ENCODE measurements around the gene NUDCD2.
A peak's percentile ranks its signal among the peaks of the same experiment; 100 is the strongest.
"Not testable (repeated sequence)": the region's sequence is repeated elsewhere in the genome, so short reads cannot be mapped to it uniquely, and the experiment has no call there.

The NUDCD2 gene

DNA sequence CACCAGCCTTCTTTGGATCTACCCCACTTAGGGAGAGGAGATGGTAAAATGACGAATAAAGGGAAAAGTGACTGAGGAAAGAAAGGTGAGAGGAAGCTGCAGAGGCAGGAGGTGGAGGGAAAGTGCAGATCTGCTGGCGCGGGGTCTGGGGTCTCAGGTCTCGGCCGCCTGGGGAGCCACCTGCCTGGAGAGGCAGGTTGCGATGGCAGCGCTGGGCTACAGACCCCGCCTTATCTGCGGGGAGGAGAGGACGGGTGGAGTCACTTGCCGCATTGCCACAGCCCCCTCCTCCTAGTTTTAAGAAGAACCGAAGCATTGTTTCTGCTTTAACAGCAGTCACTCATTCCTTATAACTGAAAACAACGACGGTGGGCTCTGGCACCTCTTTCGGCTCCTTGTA is 44.2 kb downstream of the NUDCD2 start:
- not testable (repeated sequence) for DNase-seq

DNA sequence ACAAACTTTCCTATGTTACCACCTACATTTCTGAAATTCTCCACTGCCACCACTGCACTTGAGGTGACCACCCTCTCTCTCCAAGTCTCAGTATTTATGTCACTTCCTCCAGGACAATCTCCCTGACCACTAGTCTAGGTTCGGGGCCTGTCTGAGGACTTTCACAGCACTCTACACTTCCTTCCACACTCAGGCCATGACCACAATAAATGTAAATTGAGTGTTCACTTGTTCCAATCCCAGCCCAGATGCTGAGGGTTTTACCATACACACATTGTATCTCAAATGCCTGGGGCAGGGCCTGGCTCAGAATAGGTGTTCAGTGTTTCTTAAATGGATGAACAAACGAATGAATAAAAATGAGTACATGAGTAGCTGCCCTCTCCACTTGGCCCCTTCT is 49.4 kb downstream of the NUDCD2 start:
- no peak for DNase-seq

DNA sequence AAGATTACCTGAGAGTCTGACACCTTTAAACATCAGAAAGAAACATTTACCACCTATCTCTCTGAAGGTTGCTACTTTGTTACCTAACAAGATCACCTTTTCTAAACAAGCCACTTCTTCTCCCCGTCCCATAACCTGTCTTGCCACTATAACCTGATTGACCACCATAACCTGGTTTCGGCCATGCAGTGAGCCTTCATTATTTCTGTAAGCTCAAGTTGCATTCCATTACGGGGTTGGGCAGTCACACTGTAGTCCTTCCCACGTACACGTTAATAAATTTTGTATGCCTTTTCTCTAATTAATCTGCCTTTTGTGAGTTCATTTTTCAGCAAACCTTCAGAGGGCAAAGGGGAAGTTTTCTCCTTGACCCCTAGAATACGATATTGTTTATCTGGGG is 50.5 kb downstream of the NUDCD2 start:
- no peak for DNase-seq

DNA sequence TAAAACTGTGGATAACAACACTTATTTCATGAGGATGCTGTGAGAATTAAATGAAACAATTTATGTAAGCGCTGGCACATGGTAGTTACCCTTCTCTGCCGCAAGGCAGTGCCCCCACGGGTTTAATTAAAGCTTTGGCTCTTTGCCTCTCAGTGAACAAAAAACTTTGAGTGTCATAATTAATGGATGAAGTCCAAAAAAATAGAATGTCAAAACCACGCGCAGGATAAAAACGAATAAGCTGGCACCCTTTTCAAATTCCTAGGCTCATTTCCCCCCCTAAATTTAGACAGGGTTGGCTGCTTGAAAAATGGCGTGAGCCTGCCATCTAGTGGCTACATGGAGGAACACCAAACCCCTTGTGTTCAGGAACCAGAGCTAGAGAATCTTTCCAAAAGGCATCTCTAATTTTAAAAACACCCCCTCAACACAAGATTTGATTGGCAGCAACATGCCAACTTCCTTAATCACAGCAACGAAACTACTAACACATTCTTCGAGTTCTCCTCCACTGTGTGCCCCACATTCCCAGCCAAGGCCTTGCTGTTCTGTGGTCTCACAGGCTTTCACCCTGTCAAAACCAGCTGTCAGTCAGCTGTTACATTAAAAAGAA is 51.5 kb downstream of the NUDCD2 start:
- peak; percentile 20 for DNase-seq

DNA sequence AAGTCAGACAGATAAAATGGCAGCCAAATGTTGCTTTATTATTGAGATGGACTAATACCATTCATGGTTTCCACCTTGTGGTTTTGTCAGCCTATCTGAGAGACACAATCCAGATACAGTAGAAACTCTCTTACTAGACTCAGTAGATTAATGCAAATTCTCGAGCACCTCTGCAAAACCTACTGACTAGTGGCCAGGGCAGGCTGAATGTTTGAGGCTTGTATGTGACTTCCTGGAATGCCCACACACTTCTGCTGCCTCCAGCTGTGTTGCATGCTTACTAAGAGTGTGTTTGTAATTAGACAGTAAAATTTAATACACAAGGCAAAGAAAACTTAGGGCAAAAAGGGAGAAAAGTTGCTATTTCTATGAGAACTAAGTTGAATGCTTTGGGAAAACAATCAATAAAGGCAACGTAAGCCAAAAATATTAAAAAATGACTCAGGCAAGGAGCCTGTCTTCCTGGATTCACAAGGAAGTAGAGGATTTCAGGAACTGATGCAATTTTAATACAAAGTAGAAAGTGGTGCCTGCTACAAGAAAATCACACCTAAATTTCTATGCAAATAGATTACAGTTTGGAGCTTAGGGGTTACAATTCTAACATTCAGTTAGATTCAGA is 52.8 kb downstream of the NUDCD2 start:
- DNase-seq: no peak

DNA sequence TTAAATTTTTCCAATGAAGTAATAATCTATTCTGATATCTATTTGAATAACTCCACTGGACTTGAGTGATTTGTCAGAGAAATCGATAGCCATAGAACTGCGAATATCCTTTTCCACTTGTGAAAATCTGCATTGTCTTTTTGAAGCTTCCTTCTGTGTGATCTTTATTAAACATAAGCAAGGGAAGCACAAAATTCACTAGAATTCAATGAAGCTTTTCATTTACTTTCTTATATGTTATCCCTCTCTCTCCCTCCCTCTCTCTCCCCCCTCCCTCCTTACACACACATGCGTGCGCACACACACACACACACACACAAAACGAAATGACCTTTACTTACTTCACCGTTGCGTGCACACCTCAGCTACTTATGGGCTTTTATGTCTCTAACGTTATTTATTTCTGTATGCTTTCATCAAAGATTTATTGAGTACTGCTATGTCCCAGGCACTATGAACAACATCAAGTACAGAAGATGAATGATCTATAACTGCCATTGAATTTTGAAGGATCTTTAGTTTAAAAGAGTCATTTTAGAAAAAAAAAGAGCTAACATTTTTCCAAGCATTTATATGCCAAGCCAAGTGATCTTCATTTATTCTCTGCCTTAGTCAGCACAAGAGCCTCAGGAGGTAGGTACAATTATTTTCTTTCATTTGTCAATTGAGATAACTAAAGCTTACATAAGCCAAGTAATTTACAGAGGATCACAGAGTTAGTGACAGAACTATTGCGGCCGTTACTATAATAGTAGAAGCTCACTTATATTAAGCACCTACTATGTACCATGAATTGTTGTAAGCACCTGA is 55.3 kb downstream of the NUDCD2 start:
- no peak for DNase-seq

DNA sequence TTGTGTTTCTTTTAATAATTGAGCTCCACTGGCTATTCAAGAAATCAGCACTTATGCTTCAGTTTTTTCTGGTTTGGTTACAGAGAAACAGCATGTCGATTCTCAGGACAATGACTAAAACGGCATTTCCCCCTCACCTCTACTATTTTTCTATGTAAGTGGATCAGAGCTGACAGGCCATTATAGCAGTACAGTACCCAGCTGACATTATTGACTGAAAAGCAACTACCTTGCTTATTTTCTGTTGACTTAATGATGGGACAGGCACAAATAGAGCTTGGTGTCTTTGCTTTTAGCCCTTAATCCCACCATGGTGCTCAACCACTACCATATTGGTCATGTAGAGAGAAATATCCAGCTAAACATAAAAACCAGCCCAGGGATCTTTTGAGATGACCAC is 57.9 kb downstream of the NUDCD2 start:
- DNase-seq: no peak

DNA sequence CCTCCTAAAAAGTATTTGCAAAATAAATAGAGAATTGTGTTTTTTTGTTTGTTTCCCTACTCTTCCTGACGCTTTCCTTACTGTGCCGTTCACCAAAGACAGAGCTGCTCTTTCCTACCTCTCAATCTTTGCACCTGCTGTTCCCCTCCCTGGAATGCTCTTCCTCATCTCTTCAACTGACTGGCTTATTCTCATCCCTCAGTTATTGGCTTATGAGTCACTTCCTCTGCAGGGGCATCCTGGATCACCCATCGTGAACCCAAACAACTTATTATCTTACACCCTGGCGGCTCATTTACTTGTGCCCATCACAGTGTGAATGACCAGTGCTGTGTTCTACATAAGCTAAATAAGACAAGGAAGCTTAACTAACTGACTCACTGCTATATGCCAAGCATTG is 58.6 kb downstream of the NUDCD2 start:
- no peak for DNase-seq

DNA sequence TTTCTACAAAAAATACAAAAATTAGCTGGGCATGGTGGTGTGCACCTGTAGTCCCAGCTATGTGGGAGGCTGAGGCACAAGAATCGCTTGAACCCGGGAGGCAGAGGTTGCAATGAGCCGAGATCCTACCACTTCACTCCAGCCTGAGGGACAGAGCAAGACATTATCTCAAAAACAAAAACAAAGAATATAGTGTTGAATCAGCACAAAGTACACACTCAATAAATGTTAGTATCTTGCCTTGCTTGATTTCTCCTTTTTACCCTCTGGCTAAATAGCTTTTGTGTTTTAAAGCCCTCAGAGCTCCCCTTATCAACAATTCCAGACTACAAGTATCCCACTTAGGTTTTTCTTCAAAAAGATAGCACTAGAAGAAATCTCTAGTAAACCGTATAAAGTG is 60.0 kb downstream of the NUDCD2 start:
- no peak for DNase-seq

DNA sequence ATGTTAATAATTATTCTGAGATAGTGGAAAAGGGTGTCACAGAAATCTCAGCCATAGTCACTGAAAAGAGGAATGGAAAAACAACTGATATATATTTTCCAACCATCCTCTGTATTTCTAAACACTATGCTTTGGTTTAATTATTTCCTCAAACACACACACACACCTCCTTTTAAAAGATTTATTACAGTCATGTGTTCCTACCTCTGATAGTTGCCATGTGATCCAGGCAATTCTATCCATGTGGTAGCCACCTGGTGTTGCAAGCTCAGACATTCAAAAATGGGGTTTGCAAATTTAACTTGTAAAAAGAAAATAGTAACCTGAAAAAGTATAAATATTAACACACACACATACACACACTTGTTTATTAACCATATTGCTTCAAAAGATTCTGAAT is 62.5 kb downstream of the NUDCD2 start:
- DNase-seq: no peak

DNA sequence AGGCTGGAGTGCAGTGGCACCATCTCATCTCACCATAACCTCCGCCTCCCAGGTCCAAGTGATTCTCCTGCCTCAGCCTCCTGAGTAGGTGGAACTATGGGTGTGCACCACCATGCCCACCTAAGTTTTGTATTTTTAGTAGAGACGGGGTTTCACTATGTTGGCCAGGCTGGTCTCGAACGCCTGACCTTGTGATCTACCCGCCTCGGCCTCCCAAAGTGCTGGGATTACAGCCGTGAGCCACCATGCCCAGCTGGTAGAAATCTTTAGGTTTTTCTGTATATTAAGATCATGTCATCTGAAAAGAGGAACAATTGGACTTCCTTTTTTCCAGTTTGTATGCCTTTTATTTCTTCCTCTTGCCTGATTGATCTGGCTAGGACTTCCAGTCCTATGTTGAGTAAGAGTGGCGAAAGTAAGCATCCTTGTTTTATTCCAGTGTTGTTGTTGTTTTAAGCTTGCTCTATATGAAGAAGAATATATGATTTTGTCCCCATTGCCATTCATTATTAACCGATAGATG is 63.0 kb downstream of the NUDCD2 start:
- not testable (repeated sequence) for DNase-seq
